C4-2B (cell line): Measurements from ENCODE around the gene OAS1.

Experiments used
- H3K27ac ChIP-seq: fragments of 450-650 bp; 2 replicates; pipeline ENCODE4 v1.5.1; 2017
- ZFX ChIP-seq: fragments of 450-650 bp; IDR thresholded peaks from 2 replicates; pipeline ENCODE4 v1.6.1; 2017
- TF ChIP-seq, protein P1 (sequence below): fragments of 450-650 bp; conservative IDR thresholded peaks from 2 replicates; pipeline ENCODE4 v1.5.1; 2017; ENCODE audit warnings: mild to moderate bottlenecking

OAS1 gene

GRCh38 chr12:112961536-112961935, 54.8 kb downstream of the OAS1 start:
- TF ChIP-seq ZFX: no peak
- TF ChIP-seq, protein P1, sequence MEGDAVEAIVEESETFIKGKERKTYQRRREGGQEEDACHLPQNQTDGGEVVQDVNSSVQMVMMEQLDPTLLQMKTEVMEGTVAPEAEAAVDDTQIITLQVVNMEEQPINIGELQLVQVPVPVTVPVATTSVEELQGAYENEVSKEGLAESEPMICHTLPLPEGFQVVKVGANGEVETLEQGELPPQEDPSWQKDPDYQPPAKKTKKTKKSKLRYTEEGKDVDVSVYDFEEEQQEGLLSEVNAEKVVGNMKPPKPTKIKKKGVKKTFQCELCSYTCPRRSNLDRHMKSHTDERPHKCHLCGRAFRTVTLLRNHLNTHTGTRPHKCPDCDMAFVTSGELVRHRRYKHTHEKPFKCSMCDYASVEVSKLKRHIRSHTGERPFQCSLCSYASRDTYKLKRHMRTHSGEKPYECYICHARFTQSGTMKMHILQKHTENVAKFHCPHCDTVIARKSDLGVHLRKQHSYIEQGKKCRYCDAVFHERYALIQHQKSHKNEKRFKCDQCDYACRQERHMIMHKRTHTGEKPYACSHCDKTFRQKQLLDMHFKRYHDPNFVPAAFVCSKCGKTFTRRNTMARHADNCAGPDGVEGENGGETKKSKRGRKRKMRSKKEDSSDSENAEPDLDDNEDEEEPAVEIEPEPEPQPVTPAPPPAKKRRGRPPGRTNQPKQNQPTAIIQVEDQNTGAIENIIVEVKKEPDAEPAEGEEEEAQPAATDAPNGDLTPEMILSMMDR: no peak
- H3K27ac ChIP-seq: no peak overlapping the region

DNA sequence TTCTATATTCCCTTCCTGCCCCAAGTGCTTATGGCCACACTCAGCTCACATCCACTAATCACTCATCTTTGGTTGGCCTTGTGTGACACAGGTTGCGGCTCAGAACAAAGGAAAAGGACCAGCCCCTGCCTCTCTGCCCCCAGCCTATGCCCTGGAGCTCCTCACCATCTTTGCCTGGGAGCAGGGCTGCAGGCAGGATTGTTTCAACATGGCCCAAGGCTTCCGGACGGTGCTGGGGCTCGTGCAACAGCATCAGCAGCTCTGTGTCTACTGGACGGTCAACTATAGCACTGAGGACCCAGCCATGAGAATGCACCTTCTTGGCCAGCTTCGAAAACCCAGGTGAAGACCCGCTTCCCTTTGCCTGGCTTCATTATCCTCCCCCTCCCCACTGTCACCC, 55.8 kb downstream of the OAS1 start:
- TF ChIP-seq, protein P1: no peak
- no peak for TF ChIP-seq ZFX

GRCh38 chr12:112963227-112963861, 56.6 kb downstream of the OAS1 start:
- H3K27ac ChIP-seq: no peak overlapping the region
- TF ChIP-seq, protein P1: no peak
- no peak for TF ChIP-seq ZFX

More for the DNA sequence above, 55.8 kb downstream of the OAS1 start:
- H3K27ac ChIP-seq: no peak overlapping the region

GRCh38 chr12:112964067-112964670, 57.4 kb downstream of the OAS1 start:
- TF ChIP-seq, protein P1: no peak
- TF ChIP-seq ZFX: no peak
- no peak overlapping the region for H3K27ac ChIP-seq

GRCh38 chr12:112964915-112965314, 58.2 kb downstream of the OAS1 start:
- no peak overlapping the region for H3K27ac ChIP-seq
- TF ChIP-seq, protein P1: no peak
- no peak for TF ChIP-seq ZFX

DNA sequence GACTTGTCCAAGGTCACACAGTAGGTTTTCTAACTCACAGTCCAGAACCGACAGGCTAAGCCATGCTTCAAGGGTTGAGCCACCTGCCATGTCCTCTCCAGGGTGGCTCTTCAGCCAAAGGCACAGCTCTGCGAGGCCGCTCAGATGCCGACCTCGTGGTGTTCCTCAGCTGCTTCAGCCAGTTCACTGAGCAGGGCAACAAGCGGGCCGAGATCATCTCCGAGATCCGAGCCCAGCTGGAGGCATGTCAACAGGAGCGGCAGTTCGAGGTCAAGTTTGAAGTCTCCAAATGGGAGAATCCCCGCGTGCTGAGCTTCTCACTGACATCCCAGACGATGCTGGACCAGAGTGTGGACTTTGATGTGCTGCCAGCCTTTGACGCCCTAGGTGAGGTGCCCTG, 58.9 kb downstream of the OAS1 start:
- no peak overlapping the region for H3K27ac ChIP-seq
- TF ChIP-seq, protein P1: no peak
- TF ChIP-seq ZFX: no peak

GRCh38 chr12:112967306-112967705, 60.5 kb downstream of the OAS1 start:
- TF ChIP-seq, protein P1: no peak
- TF ChIP-seq ZFX: no peak
- no peak overlapping the region for H3K27ac ChIP-seq
